ENCODE data around the gene CSMD2.

CSMD2 gene

DNA sequence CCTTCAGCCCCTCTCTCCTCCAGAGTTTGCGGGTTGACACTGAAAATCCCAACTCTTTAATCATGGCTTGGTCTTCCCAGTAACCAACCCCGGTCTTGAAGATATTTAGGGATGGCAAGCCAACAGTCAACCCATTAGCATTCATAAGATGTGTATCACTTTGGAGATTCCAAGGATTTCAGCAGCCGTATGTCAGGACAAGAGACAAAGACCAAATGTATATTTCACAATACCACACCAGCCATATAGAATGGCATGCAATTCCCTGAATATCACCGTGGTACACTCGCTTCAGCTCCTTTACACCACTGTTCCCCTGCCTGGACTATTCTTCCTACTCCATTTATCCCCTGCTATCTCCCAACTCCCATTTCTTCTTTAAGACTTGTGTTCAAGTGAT, 109.2 kb downstream of the CSMD2 start:
- no peak for DNase-seq (ENCODE audit: low spot score)
- TF ChIP-seq, protein P1, sequence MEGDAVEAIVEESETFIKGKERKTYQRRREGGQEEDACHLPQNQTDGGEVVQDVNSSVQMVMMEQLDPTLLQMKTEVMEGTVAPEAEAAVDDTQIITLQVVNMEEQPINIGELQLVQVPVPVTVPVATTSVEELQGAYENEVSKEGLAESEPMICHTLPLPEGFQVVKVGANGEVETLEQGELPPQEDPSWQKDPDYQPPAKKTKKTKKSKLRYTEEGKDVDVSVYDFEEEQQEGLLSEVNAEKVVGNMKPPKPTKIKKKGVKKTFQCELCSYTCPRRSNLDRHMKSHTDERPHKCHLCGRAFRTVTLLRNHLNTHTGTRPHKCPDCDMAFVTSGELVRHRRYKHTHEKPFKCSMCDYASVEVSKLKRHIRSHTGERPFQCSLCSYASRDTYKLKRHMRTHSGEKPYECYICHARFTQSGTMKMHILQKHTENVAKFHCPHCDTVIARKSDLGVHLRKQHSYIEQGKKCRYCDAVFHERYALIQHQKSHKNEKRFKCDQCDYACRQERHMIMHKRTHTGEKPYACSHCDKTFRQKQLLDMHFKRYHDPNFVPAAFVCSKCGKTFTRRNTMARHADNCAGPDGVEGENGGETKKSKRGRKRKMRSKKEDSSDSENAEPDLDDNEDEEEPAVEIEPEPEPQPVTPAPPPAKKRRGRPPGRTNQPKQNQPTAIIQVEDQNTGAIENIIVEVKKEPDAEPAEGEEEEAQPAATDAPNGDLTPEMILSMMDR (IDR thresholded peaks at IDR 0.05), result no peak
- Histone ChIP-seq H3K4me3 (no peak overlapping the region), H3K27ac (no peak overlapping the region)

- TF ChIP-seq, protein P1 (IDR thresholded peaks at IDR 0.05), result no peak
- DNase-seq (ENCODE audit: low spot score), result no peak
- H3K27ac ChIP-seq, result no peak overlapping the region
Measured at GRCh38 chr1:34054920-34055319, 110.1 kb downstream of the CSMD2 start.

DNA sequence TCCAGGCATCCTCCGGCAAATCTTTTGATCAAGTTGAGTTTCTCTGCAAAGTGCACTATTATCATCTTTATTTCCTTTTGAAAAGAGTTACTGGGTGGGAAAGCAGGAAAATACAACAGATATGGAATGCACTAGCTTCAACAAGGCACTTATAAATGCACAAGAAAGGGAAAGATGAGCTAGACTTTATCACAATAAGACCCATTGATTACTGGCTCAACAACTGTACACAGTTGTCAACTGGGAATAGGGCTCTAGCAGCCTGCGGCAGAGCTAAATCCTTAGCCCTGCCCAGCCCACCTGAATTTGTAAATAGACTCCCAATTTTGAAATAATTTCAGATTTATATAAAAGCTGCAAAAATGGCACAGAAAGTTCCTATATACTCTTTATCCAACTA, 111.4 kb downstream of the CSMD2 start:
- no peak overlapping the region for H3K27ac ChIP-seq
- TF ChIP-seq, protein P1 (IDR thresholded peaks at IDR 0.05), result no peak
- H3K4me3 ChIP-seq, result no peak overlapping the region
- DNase-seq (ENCODE audit: low spot score), result no peak

More at GRCh38 chr1:34054920-34055319, 110.1 kb downstream of the CSMD2 start:
- H3K4me3 ChIP-seq, result no peak overlapping the region

GRCh38 chr1:34052565-34052964, 112.5 kb downstream of the CSMD2 start:
- TF ChIP-seq, protein P1 (IDR thresholded peaks at IDR 0.05), result no peak
- DNase-seq (ENCODE audit: low spot score), result no peak
- Histone ChIP-seq H3K4me3 (no peak overlapping the region), H3K27ac (no peak overlapping the region)

DNA sequence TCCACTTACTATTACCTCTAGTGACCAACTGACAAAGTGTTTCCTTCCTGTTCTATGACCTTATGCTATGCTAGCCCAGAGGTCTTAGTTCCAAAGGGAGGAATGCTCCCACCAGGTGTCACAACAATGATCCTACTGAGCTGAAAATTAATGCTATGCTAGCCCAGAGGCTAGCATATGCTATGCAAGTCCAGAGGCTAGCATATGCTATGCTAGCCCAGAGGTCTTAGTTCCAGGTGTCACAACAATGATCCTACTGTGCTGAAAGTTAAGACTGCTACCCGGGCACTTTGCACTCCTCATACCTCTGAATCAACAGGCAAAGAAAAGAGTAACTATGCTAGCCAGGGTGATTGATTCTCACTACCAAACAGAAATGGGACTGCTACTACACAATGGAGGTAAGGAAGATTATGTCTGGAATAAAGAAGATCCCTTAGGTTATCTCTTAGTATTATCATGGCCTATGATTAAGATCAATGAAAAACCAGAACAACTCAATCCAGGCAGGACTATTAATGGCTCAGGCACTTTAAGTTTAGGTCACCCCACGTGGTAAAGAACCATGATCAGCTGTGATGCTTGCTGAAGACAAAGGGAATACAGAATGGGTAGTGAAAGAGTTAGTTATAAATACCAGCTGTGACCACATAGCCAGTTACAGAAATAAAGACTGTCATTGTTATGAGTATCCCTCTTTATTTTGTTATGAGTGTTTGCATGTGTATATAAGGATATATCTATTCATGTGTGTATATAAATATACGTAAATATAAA, 114.1 kb downstream of the CSMD2 start:
- H3K27ac ChIP-seq, result no peak overlapping the region
- no peak overlapping the region for H3K4me3 ChIP-seq
- TF ChIP-seq, protein P1 (IDR thresholded peaks at IDR 0.05), result no peak
- no peak for DNase-seq (ENCODE audit: low spot score)

- TF ChIP-seq, protein P1 (IDR thresholded peaks at IDR 0.05), result no peak
- no peak overlapping the region for H3K4me3 ChIP-seq
- H3K27ac ChIP-seq, result no peak overlapping the region
- no peak for DNase-seq (ENCODE audit: low spot score)
Measured at GRCh38 chr1:34049994-34050393, 115.0 kb downstream of the CSMD2 start.

DNA sequence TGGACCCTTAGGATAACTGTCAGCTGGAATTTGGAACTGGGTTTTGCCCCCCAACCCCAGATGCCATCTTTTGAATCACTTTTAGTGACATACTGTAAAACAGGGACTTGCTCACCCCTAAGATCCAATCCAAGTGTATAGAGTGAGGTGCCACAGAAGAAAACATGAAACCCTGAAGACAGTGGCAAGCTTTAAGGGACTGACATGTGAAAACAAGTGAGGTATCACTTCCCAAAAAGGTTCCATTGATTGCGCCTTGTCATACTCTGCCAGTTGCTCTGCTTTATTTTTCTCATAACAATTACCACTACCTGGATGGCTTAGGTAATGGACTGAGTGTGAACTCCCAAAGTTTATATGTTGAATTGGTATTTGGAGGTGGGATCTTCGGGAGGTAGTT, 115.6 kb downstream of the CSMD2 start:
- Histone ChIP-seq H3K4me3 (no peak overlapping the region), H3K27ac (no peak overlapping the region)
- no peak for DNase-seq (ENCODE audit: low spot score)
- TF ChIP-seq, protein P1 (IDR thresholded peaks at IDR 0.05), result no peak

Data from coronary artery (tissue), 2 donors.